ENCODE results near the gene SHISA9.

SHISA9 gene

DNA sequence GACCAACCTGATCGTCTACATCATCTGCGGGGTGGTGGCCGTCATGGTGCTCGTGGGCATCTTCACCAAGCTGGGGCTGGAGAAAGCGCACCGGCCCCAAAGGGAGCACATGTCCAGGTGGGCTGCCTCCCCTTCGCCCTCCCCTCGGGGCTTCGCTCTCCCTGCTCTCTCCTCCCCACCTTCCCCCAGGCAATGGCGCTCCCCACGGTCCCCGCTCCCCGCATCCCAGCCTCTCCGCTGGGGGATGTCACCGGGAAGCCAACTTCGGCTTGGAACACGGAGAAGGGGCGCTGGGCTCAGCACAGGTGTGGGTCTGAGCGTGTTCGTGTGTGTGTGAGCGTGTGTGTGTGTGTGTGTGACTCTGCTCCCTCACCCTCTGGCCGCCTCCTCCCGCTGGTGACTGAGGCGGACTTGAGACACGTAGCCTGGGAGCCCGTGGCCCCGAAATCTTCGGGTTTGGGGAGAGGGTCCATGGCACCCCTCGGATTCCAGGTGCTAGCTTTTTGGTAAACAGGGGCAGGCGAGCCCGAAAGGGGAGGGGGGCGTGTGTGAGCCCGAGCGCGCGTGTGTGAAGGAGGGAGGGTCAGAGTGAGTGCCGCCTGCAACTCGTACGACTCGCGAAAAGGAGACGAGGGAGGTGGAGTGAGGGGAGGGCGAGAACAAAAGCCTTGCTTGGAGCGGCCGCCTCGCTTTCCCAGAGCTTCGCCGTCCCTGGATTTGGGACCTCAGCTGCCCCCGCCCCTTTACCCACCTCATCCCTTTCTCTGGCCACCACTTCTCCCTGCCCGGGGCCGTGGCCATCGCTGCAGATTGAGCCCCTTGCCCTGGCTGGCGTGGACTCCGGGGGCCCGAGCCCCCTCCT, 1.3 kb downstream of the SHISA9 start:
- Histone ChIP-seq H3K9ac (no peak overlapping the region), H3K4me1 (ENCODE audit: low read depth, poor library complexity, severe bottlenecking) (no peaks in the 10 kb centered on the region), H2AFZ (ENCODE audit: low read depth) (no peak overlapping the region), H3K4me3 (IDR thresholded peaks at IDR 0.05; ENCODE audit: insufficient read depth, low read depth, low read length) (no peak overlapping the region), H4K20me1 (ENCODE audit: insufficient read depth) (no peaks in the 10 kb centered on the region), H3K27me3 (ENCODE audit: insufficient read depth, low read depth) (no peaks in the 10 kb centered on the region), H3K27ac (no peak overlapping the region), H3K4me2 (no peak overlapping the region), H3K36me3 (ENCODE audit: insufficient read depth) (no peaks in the 10 kb centered on the region), H3K79me2 (ENCODE audit: insufficient read depth, low read depth) (no peaks in the 10 kb centered on the region)
- TF ChIP-seq, protein P1, sequence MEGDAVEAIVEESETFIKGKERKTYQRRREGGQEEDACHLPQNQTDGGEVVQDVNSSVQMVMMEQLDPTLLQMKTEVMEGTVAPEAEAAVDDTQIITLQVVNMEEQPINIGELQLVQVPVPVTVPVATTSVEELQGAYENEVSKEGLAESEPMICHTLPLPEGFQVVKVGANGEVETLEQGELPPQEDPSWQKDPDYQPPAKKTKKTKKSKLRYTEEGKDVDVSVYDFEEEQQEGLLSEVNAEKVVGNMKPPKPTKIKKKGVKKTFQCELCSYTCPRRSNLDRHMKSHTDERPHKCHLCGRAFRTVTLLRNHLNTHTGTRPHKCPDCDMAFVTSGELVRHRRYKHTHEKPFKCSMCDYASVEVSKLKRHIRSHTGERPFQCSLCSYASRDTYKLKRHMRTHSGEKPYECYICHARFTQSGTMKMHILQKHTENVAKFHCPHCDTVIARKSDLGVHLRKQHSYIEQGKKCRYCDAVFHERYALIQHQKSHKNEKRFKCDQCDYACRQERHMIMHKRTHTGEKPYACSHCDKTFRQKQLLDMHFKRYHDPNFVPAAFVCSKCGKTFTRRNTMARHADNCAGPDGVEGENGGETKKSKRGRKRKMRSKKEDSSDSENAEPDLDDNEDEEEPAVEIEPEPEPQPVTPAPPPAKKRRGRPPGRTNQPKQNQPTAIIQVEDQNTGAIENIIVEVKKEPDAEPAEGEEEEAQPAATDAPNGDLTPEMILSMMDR (conservative IDR thresholded peaks at IDR 0.05; ENCODE audit: low read depth, low read length) = no peak

GRCh38 chr16:12903407-12904328, 2.3 kb downstream of the SHISA9 start:
- Histone ChIP-seq H3K4me3 (IDR thresholded peaks at IDR 0.05; ENCODE audit: insufficient read depth, low read depth, low read length) (no peak overlapping the region), H3K9ac (no peak overlapping the region), H3K36me3 (ENCODE audit: insufficient read depth) (no peaks in the 10 kb centered on the region), H3K27me3 (ENCODE audit: insufficient read depth, low read depth) (no peaks in the 10 kb centered on the region), H3K27ac (no peak overlapping the region), H4K20me1 (ENCODE audit: insufficient read depth) (no peaks in the 10 kb centered on the region), H3K4me1 (ENCODE audit: low read depth, poor library complexity, severe bottlenecking) (no peaks in the 10 kb centered on the region), H3K79me2 (ENCODE audit: insufficient read depth, low read depth) (no peaks in the 10 kb centered on the region), H3K4me2 (no peak overlapping the region), H2AFZ (ENCODE audit: low read depth) (no peak overlapping the region)
- TF ChIP-seq, protein P1 (conservative IDR thresholded peaks at IDR 0.05; ENCODE audit: low read depth, low read length) = no peak

DNA sequence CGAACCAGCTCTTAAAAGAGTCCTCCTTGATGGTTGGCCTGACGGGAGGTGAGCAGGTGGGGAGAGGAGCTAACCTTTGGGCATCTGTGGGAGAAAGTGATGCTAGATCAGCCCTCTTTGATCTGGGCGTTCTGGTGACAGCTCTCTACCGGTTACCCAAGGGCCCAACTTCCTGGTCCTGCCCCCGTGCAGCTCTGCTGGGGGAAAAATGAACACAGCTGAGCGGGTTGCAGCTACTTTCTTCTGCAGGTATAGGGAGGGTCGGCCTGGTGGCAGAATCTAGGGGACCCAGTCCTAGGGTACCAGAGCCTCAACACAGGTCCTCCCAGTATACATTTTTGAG, 2.9 kb downstream of the SHISA9 start:
- Histone ChIP-seq H3K9ac (no peak overlapping the region), H3K27me3 (ENCODE audit: insufficient read depth, low read depth) (no peaks in the 10 kb centered on the region), H3K27ac (no peak overlapping the region), H3K79me2 (ENCODE audit: insufficient read depth, low read depth) (no peaks in the 10 kb centered on the region), H2AFZ (ENCODE audit: low read depth) (no peak overlapping the region), H3K4me2 (no peak overlapping the region), H3K36me3 (ENCODE audit: insufficient read depth) (no peaks in the 10 kb centered on the region), H3K4me1 (ENCODE audit: low read depth, poor library complexity, severe bottlenecking) (no peaks in the 10 kb centered on the region), H4K20me1 (ENCODE audit: insufficient read depth) (no peaks in the 10 kb centered on the region), H3K4me3 (IDR thresholded peaks at IDR 0.05; ENCODE audit: insufficient read depth, low read depth, low read length) (no peak overlapping the region)
- TF ChIP-seq, protein P1 (conservative IDR thresholded peaks at IDR 0.05; ENCODE audit: low read depth, low read length) = no peak

- Histone ChIP-seq H3K27me3 (ENCODE audit: insufficient read depth, low read depth) (no peaks in the 10 kb centered on the region), H3K4me2 (no peak overlapping the region)
These were observed 4.9 kb downstream of the SHISA9 start for GRCh38 chr16:12906271-12906670.

More at GRCh38 chr16:12906271-12906670, 4.9 kb downstream of the SHISA9 start:
- no peak overlapping the region for H2AFZ ChIP-seq (ENCODE audit: low read depth)
- H3K36me3 ChIP-seq (ENCODE audit: insufficient read depth) = no peaks in the 10 kb centered on the region
- H4K20me1 ChIP-seq (ENCODE audit: insufficient read depth) = no peaks in the 10 kb centered on the region
- no peaks in the 10 kb centered on the region for H3K4me1 ChIP-seq (ENCODE audit: low read depth, poor library complexity, severe bottlenecking)
- no peak overlapping the region for H3K27ac ChIP-seq
- no peak overlapping the region for H3K9ac ChIP-seq
- H3K4me3 ChIP-seq (IDR thresholded peaks at IDR 0.05; ENCODE audit: insufficient read depth, low read depth, low read length) = no peak overlapping the region
- H3K79me2 ChIP-seq (ENCODE audit: insufficient read depth, low read depth) = no peaks in the 10 kb centered on the region
- TF ChIP-seq, protein P1 (conservative IDR thresholded peaks at IDR 0.05; ENCODE audit: low read depth, low read length) = no peak
